Type B pancreatic cell (in vitro differentiated cells): ENCODE results near the gene DOCK1. TPM values are rescaled to one million over a fixed set of nuclear protein-coding genes. Genes with fewer than 3 reads are reported as not detected.

Experiments
- DNase-seq: peaks from one replicate; pipeline ENCODE4 v3.0.0; 2021; ENCODE audit warnings: mixed read lengths; ENCODE audit not compliant: unreplicated experiment; ENCODE audit errors: extremely low spot score
- H3K27ac Mint-ChIP-seq: 2 replicates; pipeline ENCODE4 v1.8.0; 2021; ENCODE audit warnings: mild to moderate bottlenecking, mixed read lengths
- H3K27me3 Mint-ChIP-seq: 2 replicates; pipeline ENCODE4 v1.8.0; 2021; ENCODE audit warnings: mixed read lengths
- H3K36me3 Mint-ChIP-seq: 2 replicates; pipeline ENCODE4 v1.8.0; 2021; ENCODE audit warnings: mixed read lengths
- H3K4me1 Mint-ChIP-seq: one replicate; pipeline ENCODE4 v1.8.0; 2021; ENCODE audit warnings: mixed read lengths; ENCODE audit not compliant: unreplicated experiment
- H3K4me3 Mint-ChIP-seq: 2 replicates; pipeline ENCODE4 v1.8.0; 2021; ENCODE audit warnings: mild to moderate bottlenecking, mixed read lengths
- H3K9me3 Mint-ChIP-seq: 2 replicates; pipeline ENCODE4 v1.8.0; 2021; ENCODE audit warnings: mixed read lengths
- CTCF ChIP-seq: fragments of 200-600 bp; sonication (generic); conservative IDR thresholded peaks from 2 replicates; pipeline ENCODE4 v1.5.0; 2021; ENCODE audit warnings: antibody characterized with exemption, mild to moderate bottlenecking
- total RNA-seq: library from RNA; stranded (reverse); gene quantifications from 2 replicates; pipeline ENCODE4 v1.2.1, GENCODE V29; 2021; ENCODE audit warnings: low replicate concordance

Gene DOCK1
- total RNA-seq, 1 donor from 2014 or later: 67.4 TPM

GRCh38 chr10:127326883-127327282 is 421.7 kb downstream of the DOCK1 start:
- H3K4me3 Mint-ChIP-seq: no peak overlapping the region
- no peaks in the 10 kb centered on the region for H3K9me3 Mint-ChIP-seq
- H3K36me3 Mint-ChIP-seq: no peaks in the 10 kb centered on the region
- TF ChIP-seq CTCF: no peak
- no peaks in the 10 kb centered on the region for H3K4me1 Mint-ChIP-seq
- H3K27me3 Mint-ChIP-seq: no peaks in the 10 kb centered on the region
- DNase-seq: no peak
- no peak overlapping the region for H3K27ac Mint-ChIP-seq

GRCh38 chr10:127331696-127332095 is 426.5 kb downstream of the DOCK1 start:
- peaks cover 3% of the 10 kb centered on the region for H3K4me1 Mint-ChIP-seq
- no peak overlapping the region for H3K27ac Mint-ChIP-seq
- no peak overlapping the region for H3K4me3 Mint-ChIP-seq
- H3K9me3 Mint-ChIP-seq: no peaks in the 10 kb centered on the region
- TF ChIP-seq CTCF: no peak
- H3K27me3 Mint-ChIP-seq: no peaks in the 10 kb centered on the region
- H3K36me3 Mint-ChIP-seq: peaks cover 7% of the 10 kb centered on the region
- no peak for DNase-seq

GRCh38 chr10:127332631-127333030 is 427.4 kb downstream of the DOCK1 start:
- no peak for DNase-seq
- TF ChIP-seq CTCF: no peak
- H3K9me3 Mint-ChIP-seq: no peaks in the 10 kb centered on the region
- no peaks in the 10 kb centered on the region for H3K27me3 Mint-ChIP-seq
- peaks cover 7% of the 10 kb centered on the region for H3K36me3 Mint-ChIP-seq
- no peak overlapping the region for H3K4me3 Mint-ChIP-seq
- peaks cover 3% of the 10 kb centered on the region for H3K4me1 Mint-ChIP-seq
- H3K27ac Mint-ChIP-seq: peak overlapping the region; percentile 13

- no peaks in the 10 kb centered on the region for H3K9me3 Mint-ChIP-seq
- peaks cover 2% of the 10 kb centered on the region for H3K36me3 Mint-ChIP-seq
- DNase-seq: no peak
- TF ChIP-seq CTCF: no peak
- H3K27me3 Mint-ChIP-seq: no peaks in the 10 kb centered on the region
- no peak overlapping the region for H3K27ac Mint-ChIP-seq
- peaks cover 3% of the 10 kb centered on the region for H3K4me1 Mint-ChIP-seq
- no peak overlapping the region for H3K4me3 Mint-ChIP-seq
Observed at GRCh38 chr10:127337801-127338200, 432.6 kb downstream of the DOCK1 start.

GRCh38 chr10:127338399-127339110 is 433.3 kb downstream of the DOCK1 start:
- Mint-ChIP-seq H3K4me3 (no peak overlapping the region), H3K36me3 (peaks cover 5% of the 10 kb centered on the region), H3K27me3 (no peaks in the 10 kb centered on the region), H3K4me1 (peaks cover under 1% of the 10 kb centered on the region), H3K9me3 (no peaks in the 10 kb centered on the region), H3K27ac (no peak overlapping the region)
- DNase-seq: no peak
- no peak for TF ChIP-seq CTCF

GRCh38 chr10:127343821-127344220 is 438.6 kb downstream of the DOCK1 start:
- Mint-ChIP-seq H3K9me3 (no peaks in the 10 kb centered on the region), H3K36me3 (peaks cover 20% of the 10 kb centered on the region), H3K4me3 (no peak overlapping the region), H3K27ac (no peak overlapping the region), H3K4me1 (no peaks in the 10 kb centered on the region), H3K27me3 (no peaks in the 10 kb centered on the region)
- DNase-seq: no peak
- no peak for TF ChIP-seq CTCF
